Measurements from ENCODE around the gene FREM1. TPM values are rescaled to one million over a fixed set of nuclear protein-coding genes. Genes with fewer than 3 reads are reported as not detected.

FREM1 gene
- total RNA-seq, 4 donors from 2014 or later, result 3.3 to 7.1 (median 5.2) TPM

- Histone ChIP-seq H3K36me3 (peaks cover 0 to 14% (median 0%) of the 10 kb centered on the region in 3 donors), H3K27ac (no peak overlapping the region), H3K27me3 (no peaks in the 10 kb centered on the region), H3K4me3 (no peak overlapping the region), H3K4me1 (no peaks in the 10 kb centered on the region), H3K9me3 (no peaks in the 10 kb centered on the region)
- WGBS, 2 donors, result 100% methylated on average over 2 of the region's 2 CpGs
- TF ChIP-seq CTCF (IDR thresholded peaks at IDR 0.05) (no peak), EP300 (IDR thresholded peaks at IDR 0.05) (no peak), POLR2A (IDR thresholded peaks at IDR 0.05) (no peak)
- no peak for DNase-seq (ENCODE audit: low spot score in 2 of 2)
Observed at GRCh38 chr9:14793389-14793788, 116.8 kb downstream of the FREM1 start.

- TF ChIP-seq POLR2A (IDR thresholded peaks at IDR 0.05), result no peak
- no peak for TF ChIP-seq CTCF (IDR thresholded peaks at IDR 0.05)
- TF ChIP-seq EP300 (IDR thresholded peaks at IDR 0.05), result no peak
- no peak overlapping the region for H3K27ac ChIP-seq
- peaks cover 0 to 6% (median 0%) of the 10 kb centered on the region in 3 donors for H3K36me3 ChIP-seq
- WGBS, 2 donors, result 84 to 86% methylated on average over 4 of the region's 4 CpGs
- no peak for DNase-seq (ENCODE audit: low spot score in 2 of 2)
- H3K4me1 ChIP-seq, result no peaks in the 10 kb centered on the region
- H3K4me3 ChIP-seq, result no peak overlapping the region
- no peaks in the 10 kb centered on the region for H3K27me3 ChIP-seq
- no peaks in the 10 kb centered on the region for H3K9me3 ChIP-seq
Observed at GRCh38 chr9:14790628-14791027, 119.6 kb downstream of the FREM1 start.

GRCh38 chr9:14788846-14789245 lies 121.4 kb downstream of the FREM1 start:
- TF ChIP-seq EP300 (IDR thresholded peaks at IDR 0.05) (no peak), POLR2A (IDR thresholded peaks at IDR 0.05) (no peak), CTCF (IDR thresholded peaks at IDR 0.05) (no peak)
- Histone ChIP-seq H3K27ac (no peak overlapping the region), H3K27me3 (no peaks in the 10 kb centered on the region), H3K9me3 (no peaks in the 10 kb centered on the region), H3K4me3 (no peak overlapping the region), H3K36me3 (peaks cover 0 to 4% (median 0%) of the 10 kb centered on the region in 3 donors), H3K4me1 (no peaks in the 10 kb centered on the region)
- DNase-seq (ENCODE audit: low spot score in 2 of 2), result no peak
- 88 to 90% methylated on average over 5 of the region's 5 CpGs for WGBS, 2 donors

- WGBS, 2 donors, result 54 to 67% methylated on average over 4 of the region's 4 CpGs
- Histone ChIP-seq H3K27me3 (no peaks in the 10 kb centered on the region), H3K4me3 (no peak overlapping the region), H3K4me1 (no peaks in the 10 kb centered on the region), H3K36me3 (no peaks in the 10 kb centered on the region), H3K27ac (no peak overlapping the region), H3K9me3 (no peaks in the 10 kb centered on the region)
- no peak for DNase-seq (ENCODE audit: low spot score in 2 of 2)
- TF ChIP-seq EP300 (IDR thresholded peaks at IDR 0.05), result no peak
- TF ChIP-seq CTCF (IDR thresholded peaks at IDR 0.05), result no peak
- TF ChIP-seq POLR2A (IDR thresholded peaks at IDR 0.05), result no peak
Observed at GRCh38 chr9:14783358-14783757, 126.9 kb downstream of the FREM1 start.

- no peak for DNase-seq (ENCODE audit: low spot score in 2 of 2)
- TF ChIP-seq POLR2A (IDR thresholded peaks at IDR 0.05) (no peak), EP300 (IDR thresholded peaks at IDR 0.05) (no peak), CTCF (IDR thresholded peaks at IDR 0.05) (no peak)
- H3K27ac ChIP-seq, result no peak overlapping the region
- H3K27me3 ChIP-seq, result no peaks in the 10 kb centered on the region
- H3K4me3 ChIP-seq, result no peak overlapping the region
- H3K9me3 ChIP-seq, result no peaks in the 10 kb centered on the region
- 82 to 83% methylated on average over 8 of the region's 8 CpGs for WGBS, 2 donors
- H3K4me1 ChIP-seq, result no peaks in the 10 kb centered on the region
- no peaks in the 10 kb centered on the region for H3K36me3 ChIP-seq
Observed at GRCh38 chr9:14782286-14783051, 127.8 kb downstream of the FREM1 start.

Measured in tibial nerve (tissue), 4 donors.